Superior temporal gyrus (tissue), 1 donor: ENCODE results near the gene PGK1.
"Not testable (repeated sequence)": the region's sequence is repeated elsewhere in the genome, so short reads cannot be mapped to it uniquely, and the experiment has no call there.

Experiments used
- DNase-seq: peaks from one replicate; pipeline ENCODE4 v3.0.0-alpha.2; 2016; ENCODE audit errors: extremely low spot score

Gene PGK1

GRCh38 chrX:78116365-78116764 lies 12.3 kb downstream of the PGK1 start:
- no peak for DNase-seq

- DNase-seq, result no peak
Measured at GRCh38 chrX:78116766-78117165, 12.7 kb downstream of the PGK1 start.

- DNase-seq, result no peak
Measured at GRCh38 chrX:78118628-78119027, 14.6 kb downstream of the PGK1 start.

GRCh38 chrX:78119521-78120227 lies 15.6 kb downstream of the PGK1 start:
- DNase-seq, result no peak

GRCh38 chrX:78123190-78123589 lies 19.1 kb downstream of the PGK1 start:
- DNase-seq, result no peak

- no peak for DNase-seq
Measured at GRCh38 chrX:78124307-78124706, 20.3 kb downstream of the PGK1 start.

- DNase-seq, result no peak
Measured at GRCh38 chrX:78125148-78125547, 21.1 kb downstream of the PGK1 start.

GRCh38 chrX:78125781-78126180 lies 21.7 kb downstream of the PGK1 start:
- DNase-seq, result not testable (repeated sequence)

GRCh38 chrX:78129714-78130113 lies 25.7 kb downstream of the PGK1 start:
- DNase-seq, result no peak

GRCh38 chrX:78130396-78130795 lies 26.3 kb downstream of the PGK1 start:
- no peak for DNase-seq

GRCh38 chrX:78131117-78131516 lies 27.1 kb downstream of the PGK1 start:
- DNase-seq, result no peak

- DNase-seq, result no peak
Measured at GRCh38 chrX:78133238-78133960, 29.4 kb downstream of the PGK1 start.

GRCh38 chrX:78139160-78140123 lies 35.4 kb downstream of the PGK1 start, which contains the start of gene TAF9B:
Gene TAF9B (minus strand): TSS chrX:78139650. CDS start chrX:78139611, 39 bp downstream.
- DNase-seq, result peak; percentile 80

GRCh38 chrX:78140206-78140605 lies 36.2 kb downstream of the PGK1 start:
- no peak for DNase-seq

- DNase-seq, result not testable (repeated sequence)
Measured at GRCh38 chrX:78147002-78147540, 43.0 kb downstream of the PGK1 start.

GRCh38 chrX:78157373-78157772 lies 53.3 kb downstream of the PGK1 start:
- DNase-seq, result not testable (repeated sequence)

- not testable (repeated sequence) for DNase-seq
Measured at GRCh38 chrX:78157846-78158245, 53.8 kb downstream of the PGK1 start.

- DNase-seq, result not testable (repeated sequence)
Measured at GRCh38 chrX:78160711-78161110, 56.7 kb downstream of the PGK1 start.

GRCh38 chrX:78163175-78163574 lies 59.1 kb downstream of the PGK1 start:
- not testable (repeated sequence) for DNase-seq

- DNase-seq, result no peak
Measured at GRCh38 chrX:78165425-78165824, 61.4 kb downstream of the PGK1 start.

- DNase-seq, result no peak
Measured at GRCh38 chrX:78168065-78168464, 64.0 kb downstream of the PGK1 start.
